Thoracic aorta (tissue), 2 donors: ENCODE results near the gene SLC24A3. TPM values are rescaled to one million over a fixed set of nuclear protein-coding genes. Genes with fewer than 3 reads are reported as not detected.

Source experiments
- ATAC-seq: fragments of 150-250 bp; one replicate; pipeline ENCODE4 v1.8.0; 2017; ENCODE audit warnings: low read depth; ENCODE audit not compliant: insufficient number of reproducible peaks, low FRiP score
- DNase-seq: peaks from one replicate; pipeline ENCODE4 v3.0.0-alpha.2; 2020; ENCODE audit warnings: low spot score
- H3K27ac ChIP-seq, 2 donors: fragments of 200-600 bp; sonication (generic); 1 replicate in 1 of 2; 2 replicates in 1 of 2; pipeline ENCODE4 v1.5.1; 2016; ENCODE audit warnings: mild to moderate bottlenecking in 2 of 2, moderate library complexity in 2 of 2
- H3K27me3 ChIP-seq: fragments of 200-600 bp; sonication (generic); replicated peaks from 2 replicates; pipeline ENCODE4 v1.6.0; 2016; ENCODE audit warnings: mild to moderate bottlenecking; ENCODE audit not compliant: insufficient read depth
- H3K36me3 ChIP-seq: fragments of 200-600 bp; sonication (generic); one replicate; pipeline ENCODE4 v1.5.1; 2016
- H3K4me1 ChIP-seq, 2 donors: fragments of 200-600 bp; sonication (generic); 1 replicate in 1 of 2; 2 replicates in 1 of 2; pipeline versions ENCODE4 v1.5.1 to v1.6.0; 2016; ENCODE audit warnings: low read depth in 2 of 2, mild to moderate bottlenecking in 1 of 2; ENCODE audit not compliant: control insufficient read depth in 1 of 2
- H3K4me3 ChIP-seq: fragments of 200-600 bp; sonication (generic); 2 replicates; pipeline ENCODE4 v1.5.1; 2016; ENCODE audit warnings: mild to moderate bottlenecking
- H3K9me3 ChIP-seq: fragments of 200-600 bp; sonication (generic); 2 replicates; pipeline ENCODE4 v1.5.1; 2016
- CTCF ChIP-seq: fragments of 200-600 bp; sonication (generic); IDR thresholded peaks from one replicate; pipeline ENCODE4 v1.5.1; 2019; ENCODE audit warnings: antibody characterized with exemption
- total RNA-seq, 2 donors: library from RNA; depleted of rRNA; stranded (reverse); fragments of >200 nt; gene quantifications; one replicate each; pipeline versions ENCODE4 v1.1.0 to v1.2.3, GENCODE V29; 2016

The SLC24A3 gene
- total RNA-seq, 2 donors from 2014 or later = 8.3 to 31.4 TPM

- H3K36me3 ChIP-seq = no peaks in the 10 kb centered on the region
- H3K27ac ChIP-seq = peak overlapping the region; percentile 10 to 89
- H3K4me1 ChIP-seq = peaks cover 49 to 70% of the 10 kb centered on the region in 2 donors
- no peak for TF ChIP-seq CTCF
- no peak for ATAC-seq
- no peaks in the 10 kb centered on the region for H3K9me3 ChIP-seq
- H3K4me3 ChIP-seq = no peak overlapping the region
- no peaks in the 10 kb centered on the region for H3K27me3 ChIP-seq
- no peak for DNase-seq
Observed at GRCh38 chr20:19492116-19492515, 279.7 kb downstream of the SLC24A3 start.

- H3K27ac ChIP-seq = peak overlapping the region; percentile 71 to 89
- no peaks in the 10 kb centered on the region for H3K27me3 ChIP-seq
- no peak overlapping the region for H3K4me3 ChIP-seq
- ATAC-seq = no peak
- no peaks in the 10 kb centered on the region for H3K36me3 ChIP-seq
- no peak for DNase-seq
- no peaks in the 10 kb centered on the region for H3K9me3 ChIP-seq
- H3K4me1 ChIP-seq = peaks cover 56 to 77% of the 10 kb centered on the region in 2 donors
- TF ChIP-seq CTCF = no peak
Observed at GRCh38 chr20:19492687-19493336, 280.4 kb downstream of the SLC24A3 start.

- Histone ChIP-seq H3K4me3 (no peak overlapping the region), H3K4me1 (peaks cover 57 to 82% of the 10 kb centered on the region in 2 donors), H3K27me3 (no peaks in the 10 kb centered on the region), H3K36me3 (no peaks in the 10 kb centered on the region), H3K9me3 (no peaks in the 10 kb centered on the region), H3K27ac (peak overlapping the region; percentile 71 to 89)
- ATAC-seq = no peak
- TF ChIP-seq CTCF = no peak
- no peak for DNase-seq
Observed at GRCh38 chr20:19493794-19494495, 281.5 kb downstream of the SLC24A3 start.

GRCh38 chr20:19495905-19496703 is 283.7 kb downstream of the SLC24A3 start:
- H3K36me3 ChIP-seq = no peaks in the 10 kb centered on the region
- DNase-seq = no peak
- H3K27me3 ChIP-seq = no peaks in the 10 kb centered on the region
- H3K9me3 ChIP-seq = no peaks in the 10 kb centered on the region
- H3K4me1 ChIP-seq = peaks cover 47 to 74% of the 10 kb centered on the region in 2 donors
- TF ChIP-seq CTCF = no peak
- ATAC-seq = no peak
- H3K27ac ChIP-seq = peak overlapping the region; percentile 71 to 89
- no peak overlapping the region for H3K4me3 ChIP-seq

- DNase-seq (no peak), ATAC-seq (peak; percentile 73)
- Histone ChIP-seq H3K27ac (peak overlapping the region; percentile 71 to 89), H3K27me3 (no peaks in the 10 kb centered on the region), H3K36me3 (no peaks in the 10 kb centered on the region), H3K4me3 (no peak overlapping the region), H3K4me1 (peaks cover 43 to 65% of the 10 kb centered on the region in 2 donors), H3K9me3 (no peaks in the 10 kb centered on the region)
- TF ChIP-seq CTCF = no peak
Observed at GRCh38 chr20:19497064-19497463, 284.6 kb downstream of the SLC24A3 start.
